ENCODE measurements around the gene STYX.
A peak's percentile ranks its signal among the peaks of the same experiment; 100 is the strongest.

The STYX gene, protein sequence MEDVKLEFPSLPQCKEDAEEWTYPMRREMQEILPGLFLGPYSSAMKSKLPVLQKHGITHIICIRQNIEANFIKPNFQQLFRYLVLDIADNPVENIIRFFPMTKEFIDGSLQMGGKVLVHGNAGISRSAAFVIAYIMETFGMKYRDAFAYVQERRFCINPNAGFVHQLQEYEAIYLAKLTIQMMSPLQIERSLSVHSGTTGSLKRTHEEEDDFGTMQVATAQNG

DNA sequence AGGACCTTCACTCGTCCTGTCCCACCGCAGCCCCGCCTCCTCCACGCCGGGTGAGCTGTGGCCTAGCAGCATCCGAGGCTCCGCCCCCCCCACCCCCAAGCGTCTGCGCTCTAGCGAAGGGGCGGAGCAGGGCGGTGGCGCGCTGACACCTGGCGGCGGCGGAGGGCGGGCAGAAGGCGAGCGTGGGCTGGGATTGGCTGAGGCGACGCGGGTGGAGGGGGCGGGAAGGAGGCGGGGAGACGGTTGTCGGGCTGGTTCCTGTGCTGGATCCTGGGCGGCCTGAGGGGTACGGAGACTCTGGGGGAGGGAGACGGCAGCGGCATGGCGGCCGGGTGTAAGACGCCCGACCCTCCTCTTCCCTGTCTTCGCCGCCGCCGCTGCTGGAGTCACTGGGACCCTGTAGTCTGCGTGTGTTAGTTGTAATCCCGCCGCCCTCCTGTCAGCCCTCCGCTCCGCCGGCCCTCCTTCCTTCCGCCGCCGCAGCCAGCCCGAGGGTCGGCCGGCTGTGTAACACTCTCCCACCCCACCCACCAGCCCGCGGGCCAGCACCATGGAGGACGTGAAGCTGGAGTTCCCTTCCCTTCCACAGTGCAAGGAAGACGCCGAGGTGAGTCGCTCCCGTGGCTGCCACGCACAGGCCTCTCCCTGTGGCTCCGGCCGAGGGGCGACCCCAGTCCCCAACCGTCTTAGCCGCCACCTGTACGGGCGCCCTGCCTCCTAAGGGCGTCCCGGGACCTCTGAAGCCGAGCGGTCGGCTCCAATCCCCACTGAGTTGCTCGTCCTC, at the start of gene STYX:
TSS of gene STYX (plus strand) at position 242 of the 784 bp plus-strand sequence. CDS start at position 551, 309 bp downstream.
- peak; percentile 96 to 98 (median 97) for DNase-seq

GRCh38 chr14:52683985-52684520, 45.9 kb upstream of the STYX start:
- DNase-seq, result no peak

- no peak for DNase-seq
Measured at GRCh38 chr14:52686176-52686575, 43.8 kb upstream of the STYX start.

DNA sequence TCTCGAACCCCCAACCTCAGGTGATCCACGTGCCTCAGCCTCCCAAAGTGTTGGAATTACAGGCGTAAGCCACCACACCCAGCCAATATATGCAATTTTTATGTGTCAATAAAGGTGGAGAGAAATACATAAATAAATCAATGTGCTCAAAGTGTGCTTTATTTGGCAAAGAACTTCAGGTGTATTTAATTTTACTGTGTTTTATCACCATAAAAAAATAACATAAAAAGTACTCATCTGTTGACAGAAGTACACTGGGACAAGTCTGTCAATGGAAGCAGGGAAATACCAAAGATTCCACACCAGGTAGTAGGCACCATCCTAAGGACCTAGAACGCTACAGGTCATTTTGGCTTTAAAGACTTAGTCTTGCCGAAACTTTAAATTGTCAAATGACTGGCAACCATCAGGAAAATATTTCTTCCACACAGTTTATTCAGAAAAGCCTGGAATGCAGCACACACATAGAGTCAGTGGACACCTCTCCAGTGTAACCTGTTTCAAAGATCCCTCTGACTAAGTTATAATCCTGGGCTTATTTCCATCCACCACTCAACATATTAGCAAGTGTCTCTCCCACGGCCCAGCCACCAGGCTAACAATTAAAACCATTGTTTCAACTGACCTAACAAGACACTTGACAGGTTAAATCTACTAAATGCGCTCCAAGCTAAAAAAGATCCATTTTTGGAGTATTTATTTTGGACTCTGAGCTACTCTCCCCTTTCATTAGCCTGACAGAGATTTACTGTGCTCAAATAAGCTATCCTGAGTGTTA, 38.8 kb upstream of the STYX start:
- no peak for DNase-seq

DNA sequence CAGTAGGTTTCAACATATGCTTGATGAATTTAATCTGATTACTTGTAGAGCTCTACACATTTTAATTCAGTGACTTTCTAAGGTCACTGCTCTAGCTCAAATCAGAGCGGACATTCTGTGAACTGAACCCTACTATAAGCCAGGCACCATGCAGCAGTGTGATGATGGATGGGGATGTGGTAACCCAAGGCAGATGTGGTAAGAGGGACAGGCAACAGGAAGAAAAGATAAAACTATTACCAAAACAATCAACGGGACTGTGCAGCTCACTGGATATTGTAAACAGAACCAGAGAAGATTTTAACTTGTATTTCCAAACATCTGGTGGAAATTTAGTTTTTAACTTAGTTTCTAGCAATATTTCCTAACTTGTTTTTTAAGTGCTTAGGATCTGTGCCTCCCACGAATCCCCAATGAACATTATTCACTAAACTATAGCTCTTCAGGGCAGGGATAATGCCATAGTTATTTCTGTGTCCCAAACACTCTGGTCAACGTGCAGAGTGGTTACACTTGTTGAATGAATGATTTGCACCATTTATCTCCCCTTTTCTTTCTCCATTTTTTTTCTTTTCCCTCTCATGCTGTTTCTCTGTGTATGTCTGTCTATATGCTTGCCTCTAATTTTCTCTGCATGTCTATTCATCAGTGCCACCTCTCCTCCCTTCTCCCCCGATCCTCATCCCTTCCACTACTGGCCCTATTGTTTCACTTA, 37.6 kb upstream of the STYX start:
- no peak for DNase-seq

DNA sequence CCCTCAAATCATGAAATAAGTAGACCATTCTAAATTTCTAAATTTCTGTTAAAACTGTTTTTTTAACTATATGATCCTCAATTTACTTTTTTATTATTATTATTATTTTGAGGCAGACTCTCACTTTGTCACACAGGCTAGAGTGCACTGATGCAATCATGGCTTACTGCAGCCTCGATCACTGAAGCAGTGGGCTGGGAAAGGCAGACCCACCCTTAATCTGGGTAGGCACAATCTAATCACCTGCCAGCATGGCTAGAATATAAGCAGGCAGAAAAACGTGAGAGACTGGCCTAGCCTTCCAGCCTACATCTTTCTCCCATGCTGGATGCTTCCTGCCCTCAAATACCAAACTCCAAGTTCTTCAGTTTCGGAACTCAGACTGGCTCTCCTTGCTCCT, 36.9 kb upstream of the STYX start:
- no peak for DNase-seq

DNA sequence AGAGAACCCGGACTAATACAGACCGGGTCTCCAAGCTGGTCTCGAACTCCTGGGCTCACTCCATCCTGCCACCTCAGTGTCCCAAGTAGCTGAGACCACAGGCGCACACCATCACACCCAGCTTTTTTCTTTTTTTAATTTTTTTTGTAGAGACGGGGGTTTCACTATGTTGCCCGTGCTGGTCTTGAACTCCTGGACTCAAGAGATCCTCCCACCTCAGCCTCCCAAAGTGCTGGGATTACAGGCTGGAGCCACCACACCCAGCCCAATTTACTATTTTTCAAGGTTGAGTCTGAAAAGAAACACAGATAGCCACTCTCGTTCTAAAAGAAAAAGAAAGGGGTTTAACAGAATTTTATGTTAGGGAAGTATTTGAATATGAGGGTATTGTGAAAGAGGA, 36.4 kb upstream of the STYX start:
- DNase-seq, result no peak

DNA sequence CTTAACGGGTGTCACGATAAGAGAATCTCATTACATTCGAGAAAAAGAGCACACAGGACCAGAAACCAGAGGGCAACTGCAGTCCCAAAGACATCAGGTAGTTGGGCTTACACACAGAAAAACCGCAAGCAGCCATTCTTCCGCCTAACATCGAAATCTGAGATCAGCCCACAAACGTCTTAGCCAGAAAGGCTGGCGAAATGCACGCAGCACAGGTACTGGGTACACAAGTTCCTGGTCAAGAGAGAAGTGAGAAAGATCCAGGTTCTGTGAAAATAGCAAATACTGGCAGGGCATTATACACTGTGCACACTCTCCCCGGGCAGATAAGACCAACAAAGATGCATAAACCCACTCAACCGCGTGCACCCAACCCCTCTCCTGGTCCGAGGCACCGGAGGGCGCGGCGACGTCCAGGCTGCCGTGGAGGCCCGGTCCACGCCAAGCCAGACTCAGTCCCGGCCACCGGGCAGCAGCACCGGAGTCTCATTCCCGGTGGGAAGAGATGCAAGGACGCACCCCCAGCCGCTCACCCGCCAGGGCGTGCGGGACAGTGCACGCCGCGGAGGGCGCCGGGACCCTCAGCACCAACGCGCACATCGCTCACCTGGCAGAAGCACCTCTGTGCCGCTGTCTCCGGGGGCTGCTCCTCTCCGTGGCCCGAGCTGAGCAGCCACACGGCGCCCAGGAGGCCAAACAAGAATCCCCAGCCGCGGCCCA, 35.0 kb upstream of the STYX start:
- peak; percentile 14 to 35 (median 24) for DNase-seq

- DNase-seq, result peak; percentile 24 to 35 (median 30)
Measured at GRCh38 chr14:52695481-52696091, 34.4 kb upstream of the STYX start, which contains the start of gene ERO1A. TSS of gene ERO1A (minus strand) at chr14:52695558. CDS start at chr14:52695481, 77 bp downstream.

DNA sequence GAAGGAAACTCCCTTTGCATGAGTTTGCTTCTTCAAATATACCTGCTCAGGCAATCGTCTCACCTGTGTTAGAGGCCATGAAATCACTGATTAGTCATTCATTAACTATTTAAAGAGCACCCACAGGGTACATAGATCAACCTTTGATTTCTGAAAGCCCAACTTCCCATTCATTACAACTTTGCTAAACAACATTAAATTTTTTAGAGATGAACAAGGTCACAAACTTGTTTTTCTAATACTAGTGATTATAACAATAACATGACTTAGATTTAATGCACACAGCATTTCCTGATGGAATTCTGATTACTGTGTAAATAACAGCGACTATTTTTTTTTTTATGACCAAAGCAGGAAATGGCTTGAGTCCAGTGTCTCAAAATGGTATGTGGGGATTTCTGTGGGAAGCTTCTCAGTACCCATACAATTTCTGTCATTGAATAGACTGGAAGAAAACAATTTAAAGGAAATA, 29.2 kb upstream of the STYX start:
- DNase-seq, result no peak

GRCh38 chr14:52701223-52701622, 28.7 kb upstream of the STYX start:
- no peak for DNase-seq

- no peak for DNase-seq
Measured at GRCh38 chr14:52703225-52703624, 26.7 kb upstream of the STYX start.

DNA sequence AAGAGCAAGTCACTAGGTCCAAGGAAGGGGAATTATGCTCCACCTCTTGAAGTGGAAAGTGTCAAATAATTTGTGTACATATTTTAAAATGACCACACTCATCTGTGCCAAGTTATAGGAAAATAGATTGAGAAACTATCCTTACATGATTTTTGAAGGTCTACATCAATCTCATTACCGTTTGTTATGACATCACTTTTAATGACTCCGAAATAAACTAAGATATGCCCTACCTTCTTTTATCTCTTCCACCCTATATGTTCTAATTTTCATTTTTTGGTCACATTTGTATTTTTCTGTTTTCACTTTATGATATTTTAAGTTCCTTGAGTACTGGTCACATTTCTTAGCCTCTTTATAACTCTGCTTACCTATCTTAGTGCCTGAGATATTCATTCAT, 26.3 kb upstream of the STYX start:
- DNase-seq, result no peak

DNA sequence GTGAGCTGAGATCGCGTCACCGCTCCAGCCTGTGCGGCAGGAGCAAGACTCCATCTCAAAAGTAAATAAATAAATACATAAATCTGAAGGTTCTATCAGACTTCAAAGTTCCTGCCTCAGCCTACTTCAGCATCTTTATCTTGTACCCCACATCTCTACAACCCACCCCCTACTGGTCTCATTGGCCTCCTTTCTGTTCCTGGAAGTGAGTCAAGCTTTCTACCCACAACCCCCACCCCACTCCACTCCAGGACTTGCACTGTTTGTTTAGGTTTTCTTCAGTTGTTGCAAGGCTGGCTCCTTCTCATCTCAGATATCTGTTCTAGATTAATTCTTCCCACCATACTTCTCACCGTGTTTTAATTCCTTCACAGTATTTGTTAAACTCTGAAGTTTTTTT, 23.7 kb upstream of the STYX start:
- peak in 1 of 4 experiments; percentile 2 for DNase-seq

DNA sequence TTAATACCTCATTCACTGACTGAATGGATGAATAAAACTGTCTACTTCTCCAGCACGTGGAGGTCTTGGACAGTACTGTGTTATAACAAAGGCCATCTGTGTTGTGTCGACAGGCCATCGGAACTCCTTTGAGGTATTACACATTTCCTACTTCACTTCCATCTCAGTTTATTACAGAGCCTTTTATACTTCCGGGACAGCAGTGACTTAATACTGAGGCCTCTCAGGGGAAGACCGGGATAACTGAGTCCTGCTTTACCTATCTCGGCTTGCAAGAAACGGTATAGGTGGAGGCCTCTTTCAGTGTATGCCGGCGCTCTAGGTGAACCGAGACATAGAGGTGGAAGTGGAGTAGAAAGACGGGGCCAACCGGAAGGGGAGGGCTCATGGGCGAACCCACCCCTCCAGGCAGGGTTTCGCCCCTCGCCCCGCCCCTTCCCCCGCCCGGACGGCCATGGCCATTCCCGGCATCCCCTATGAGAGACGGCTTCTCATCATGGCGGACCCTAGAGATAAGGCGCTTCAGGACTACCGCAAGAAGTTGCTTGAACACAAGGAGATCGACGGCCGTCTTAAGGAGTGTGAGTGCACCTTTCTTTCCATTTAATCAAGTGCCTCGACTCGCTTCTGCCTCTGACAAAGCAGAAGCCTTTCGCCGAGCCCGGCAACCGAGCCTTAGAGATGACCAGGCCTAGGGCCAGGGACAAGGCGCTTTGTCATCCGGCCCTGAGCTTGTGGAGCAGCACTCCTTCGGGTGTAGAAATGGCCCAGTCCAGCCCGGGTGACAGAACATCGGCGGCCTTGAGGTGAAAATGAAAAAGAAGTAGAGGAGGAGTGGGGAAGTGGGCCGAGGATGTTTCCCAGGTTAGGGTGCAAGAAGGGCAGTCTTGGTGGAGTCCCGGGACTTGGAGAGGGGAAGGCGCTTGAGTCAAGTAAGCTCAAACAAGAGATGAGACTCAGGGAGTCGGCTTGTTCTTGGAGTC, 23.0 kb upstream of the STYX start, which contains the start of gene PSMC6:
TSS of gene PSMC6 (plus strand) at position 477 of the 983 bp plus-strand sequence. CDS start at position 497, 20 bp downstream.
- DNase-seq, result peak; percentile 89 to 95 (median 93)

GRCh38 chr14:52711666-52712065, 18.3 kb upstream of the STYX start:
- no peak for DNase-seq

DNA sequence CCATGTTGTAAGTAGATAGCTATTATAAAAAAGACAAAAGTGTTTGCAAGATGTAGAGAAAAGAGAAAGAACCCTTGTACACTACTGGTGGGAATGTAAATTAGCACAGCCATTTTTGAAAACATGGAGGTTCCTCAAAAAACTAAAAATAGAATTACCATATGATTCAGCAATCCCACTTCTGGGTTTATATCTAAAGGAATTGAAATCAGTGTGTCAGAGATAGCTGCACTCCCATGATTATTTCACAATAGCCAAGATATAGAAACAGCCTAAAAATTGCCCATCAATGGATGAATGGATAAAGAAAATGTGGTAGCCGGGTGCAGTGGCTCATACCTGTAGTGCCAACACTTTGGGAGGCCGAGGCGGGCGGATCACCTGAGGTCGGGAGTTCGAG, 13.8 kb upstream of the STYX start:
- no peak for DNase-seq

- no peak for DNase-seq
Measured at GRCh38 chr14:52723514-52724359, 6.2 kb upstream of the STYX start.

DNA sequence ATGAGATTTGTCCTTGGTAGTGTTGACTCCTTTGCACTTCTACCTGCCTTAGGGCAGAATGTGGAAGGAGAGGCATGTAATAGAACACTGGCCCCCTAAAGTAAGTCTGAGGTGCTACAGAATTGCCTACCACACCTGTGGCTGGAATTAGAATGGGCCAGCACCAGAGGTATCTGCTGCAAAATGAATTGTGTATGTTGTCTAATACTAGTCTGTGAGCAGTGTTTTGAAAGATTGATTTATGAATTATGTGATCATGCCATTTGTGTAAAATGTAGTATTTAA, 5.7 kb upstream of the STYX start:
- no peak for DNase-seq
